ENCODE data around the gene RTP3.

RTP3 gene

DNA sequence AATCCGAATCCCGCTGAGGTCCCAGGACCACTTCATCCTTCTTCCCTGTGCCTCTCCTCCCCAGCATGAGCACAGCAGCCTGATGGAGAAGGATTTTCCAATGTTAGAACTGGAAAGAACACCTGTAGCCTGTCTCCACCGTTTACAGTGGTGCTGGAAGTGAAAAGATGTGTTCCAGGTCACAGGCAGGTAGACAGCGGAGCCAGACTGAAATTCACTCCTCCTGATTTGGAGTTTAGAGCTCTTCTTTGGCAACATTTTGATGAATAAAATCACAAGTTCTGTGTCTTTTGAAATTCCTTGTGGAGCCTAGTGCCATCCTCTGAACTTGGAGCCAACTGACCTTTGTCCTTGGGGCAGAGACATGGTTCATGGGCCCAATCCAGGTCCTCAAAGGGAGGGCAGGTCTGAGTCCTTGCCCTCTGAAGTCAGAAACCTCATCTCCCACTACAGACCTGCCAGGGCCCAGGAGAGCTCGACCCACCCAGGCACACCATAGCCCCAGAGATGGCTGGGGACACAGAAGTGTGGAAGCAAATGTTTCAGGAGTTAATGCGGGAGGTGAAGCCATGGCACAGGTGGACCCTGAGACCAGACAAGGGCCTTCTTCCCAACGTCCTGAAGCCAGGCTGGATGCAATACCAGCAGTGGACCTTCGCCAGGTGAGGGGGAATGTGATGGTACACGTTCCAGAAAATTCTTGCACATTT lies at the start of gene RTP3:
Gene RTP3, plus strand, starts transcription at position 421 of the 710 bp plus-strand sequence. Its CDS starts 87 bp downstream, at position 508.
- no peak within 1 kb of the TSS for H3K4me3 ChIP-seq (ENCODE audit: low read length in 2 of 2)
- H3K36me3 ChIP-seq (ENCODE audit: control insufficient read depth in 2 of 2, insufficient read depth in 2 of 2, low read length in 2 of 2), result no peaks in the 10 kb centered on the region
- H3K27me3 ChIP-seq (ENCODE audit: control insufficient read depth in 1 of 2, insufficient read depth in 2 of 2, low read length in 2 of 2), result no peaks in the 10 kb centered on the region
- H3K27ac ChIP-seq (ENCODE audit: low read length), result no peak within 1 kb of the TSS
- H3K4me1 ChIP-seq (ENCODE audit: control insufficient read depth, insufficient read depth, low read length), result peaks cover 2% of the 10 kb centered on the region
- no peak within 1 kb of the TSS for H3K9ac ChIP-seq (ENCODE audit: low read length in 2 of 2)
- H3K9me3 ChIP-seq (ENCODE audit: control insufficient read depth in 2 of 2, low read length in 2 of 2), result no peaks in the 10 kb centered on the region

DNA sequence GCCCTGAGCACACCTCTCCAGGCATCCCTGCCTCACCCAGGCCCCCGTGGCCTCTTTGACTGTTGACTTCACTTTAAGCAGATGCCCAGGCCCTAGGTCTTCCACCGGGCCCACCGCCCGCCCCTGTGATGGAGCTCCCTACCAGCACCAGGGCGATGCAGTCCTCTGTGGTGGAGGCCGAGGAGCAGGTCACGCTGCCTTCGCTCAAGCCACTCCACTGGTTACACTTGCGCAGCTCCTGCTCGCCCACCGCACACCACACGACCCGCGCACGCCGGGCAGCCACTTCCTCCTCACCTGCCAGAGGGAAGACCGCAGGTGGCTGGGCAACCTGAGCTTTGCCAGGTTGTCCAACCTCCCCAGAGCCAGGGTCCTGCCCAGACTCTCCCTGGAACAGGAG lies 49.1 kb upstream of the RTP3 start:
- Histone ChIP-seq H3K9ac (ENCODE audit: low read length in 2 of 2) (no peak overlapping the region), H3K36me3 (ENCODE audit: control insufficient read depth in 2 of 2, insufficient read depth in 2 of 2, low read length in 2 of 2) (no peaks in the 10 kb centered on the region)

DNA sequence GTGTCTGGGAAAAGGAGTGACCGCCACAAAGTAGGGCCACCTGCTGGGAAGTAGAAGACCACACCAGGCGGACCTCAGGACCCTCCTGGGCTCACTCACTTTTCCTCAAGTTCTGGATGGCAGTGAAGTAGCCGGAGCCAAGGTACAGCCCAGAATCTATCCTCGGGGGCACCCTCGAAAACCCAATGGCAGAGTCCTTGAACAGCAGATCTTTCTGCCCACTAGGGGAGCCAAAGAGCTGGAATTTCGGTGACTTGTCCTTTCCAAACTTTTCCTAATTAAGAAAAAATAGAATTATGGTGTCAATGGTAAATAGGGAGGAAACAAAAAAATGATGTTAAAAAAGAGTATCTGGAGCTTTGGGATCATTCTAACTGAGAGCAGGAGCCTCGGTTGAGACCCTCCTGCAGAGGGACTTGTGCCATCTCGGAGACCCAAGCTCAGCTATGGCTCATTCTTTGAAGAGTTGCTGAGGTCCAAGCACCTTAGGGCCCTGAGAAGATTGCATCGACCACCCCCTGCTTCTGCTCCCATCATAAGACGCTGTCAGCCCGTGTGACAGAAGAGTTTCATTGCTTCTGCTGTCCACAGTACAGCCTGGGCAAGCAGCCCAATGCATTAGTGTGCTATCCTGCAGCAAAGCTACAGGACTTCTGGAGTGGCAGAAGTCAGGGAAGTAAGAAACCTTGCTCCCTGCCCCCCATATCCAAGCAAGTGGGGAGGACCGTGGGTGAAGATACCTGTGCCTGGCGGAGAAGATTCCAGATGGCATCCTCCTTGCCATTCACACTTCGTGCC lies 47.8 kb upstream of the RTP3 start:
- Histone ChIP-seq H3K4me1 (ENCODE audit: control insufficient read depth, insufficient read depth, low read length) (no peaks in the 10 kb centered on the region), H3K9me3 (ENCODE audit: control insufficient read depth in 2 of 2, low read length in 2 of 2) (no peaks in the 10 kb centered on the region), H3K36me3 (ENCODE audit: control insufficient read depth in 2 of 2, insufficient read depth in 2 of 2, low read length in 2 of 2) (no peaks in the 10 kb centered on the region), H3K27ac (ENCODE audit: low read length) (no peak overlapping the region), H3K4me3 (ENCODE audit: low read length in 2 of 2) (no peak overlapping the region), H3K27me3 (ENCODE audit: control insufficient read depth in 1 of 2, insufficient read depth in 2 of 2, low read length in 2 of 2) (peaks cover 0 to 6% of the 10 kb centered on the region in 2 donors), H3K9ac (ENCODE audit: low read length in 2 of 2) (no peak overlapping the region)

More for the DNA sequence above, 49.1 kb upstream of the RTP3 start:
- H3K27ac ChIP-seq (ENCODE audit: low read length), result no peak overlapping the region
- H3K27me3 ChIP-seq (ENCODE audit: control insufficient read depth in 1 of 2, insufficient read depth in 2 of 2, low read length in 2 of 2), result peaks cover 0 to 6% of the 10 kb centered on the region in 2 donors
- H3K4me3 ChIP-seq (ENCODE audit: low read length in 2 of 2), result no peak overlapping the region
- H3K9me3 ChIP-seq (ENCODE audit: control insufficient read depth in 2 of 2, low read length in 2 of 2), result no peaks in the 10 kb centered on the region
- no peaks in the 10 kb centered on the region for H3K4me1 ChIP-seq (ENCODE audit: control insufficient read depth, insufficient read depth, low read length)

DNA sequence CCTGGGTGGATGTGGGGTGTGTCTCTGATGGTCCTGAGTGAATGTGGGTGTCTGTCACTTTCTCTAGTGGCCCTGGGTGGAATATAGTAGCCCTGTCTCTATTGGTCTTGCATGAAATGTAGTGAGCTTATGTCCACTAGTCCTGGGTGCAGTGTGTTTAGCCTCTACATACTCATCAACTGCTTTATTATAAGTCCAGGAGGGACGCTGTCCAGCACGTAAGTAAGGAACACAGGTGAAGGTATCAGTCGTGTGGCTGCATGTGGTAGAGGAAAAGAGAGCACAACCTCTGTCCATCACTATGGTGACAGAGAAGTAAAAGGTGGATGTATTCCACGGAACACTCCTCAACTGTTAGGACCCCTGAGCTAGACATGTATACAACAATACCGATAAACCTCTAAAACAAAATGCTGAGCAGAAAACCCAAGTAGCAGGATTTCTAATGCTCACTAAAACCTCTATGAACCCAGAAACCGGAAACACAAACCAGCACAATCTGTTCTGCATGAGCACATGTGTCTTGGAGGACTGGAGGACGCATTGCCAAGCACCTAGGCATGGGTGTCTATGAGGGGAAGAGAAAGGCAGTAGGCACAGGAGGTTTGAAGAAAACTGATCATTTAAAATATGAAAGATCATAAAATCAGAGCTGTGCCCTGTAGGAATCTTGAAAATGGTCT lies 44.1 kb upstream of the RTP3 start:
- no peaks in the 10 kb centered on the region for H3K4me1 ChIP-seq (ENCODE audit: control insufficient read depth, insufficient read depth, low read length)
- H3K36me3 ChIP-seq (ENCODE audit: control insufficient read depth in 2 of 2, insufficient read depth in 2 of 2, low read length in 2 of 2), result no peaks in the 10 kb centered on the region
- H3K9ac ChIP-seq (ENCODE audit: low read length in 2 of 2), result no peak overlapping the region
- no peak overlapping the region for H3K27ac ChIP-seq (ENCODE audit: low read length)
- no peaks in the 10 kb centered on the region for H3K9me3 ChIP-seq (ENCODE audit: control insufficient read depth in 2 of 2, low read length in 2 of 2)
- peaks cover 0 to 6% of the 10 kb centered on the region in 2 donors for H3K27me3 ChIP-seq (ENCODE audit: control insufficient read depth in 1 of 2, insufficient read depth in 2 of 2, low read length in 2 of 2)
- H3K4me3 ChIP-seq (ENCODE audit: low read length in 2 of 2), result no peak overlapping the region

DNA sequence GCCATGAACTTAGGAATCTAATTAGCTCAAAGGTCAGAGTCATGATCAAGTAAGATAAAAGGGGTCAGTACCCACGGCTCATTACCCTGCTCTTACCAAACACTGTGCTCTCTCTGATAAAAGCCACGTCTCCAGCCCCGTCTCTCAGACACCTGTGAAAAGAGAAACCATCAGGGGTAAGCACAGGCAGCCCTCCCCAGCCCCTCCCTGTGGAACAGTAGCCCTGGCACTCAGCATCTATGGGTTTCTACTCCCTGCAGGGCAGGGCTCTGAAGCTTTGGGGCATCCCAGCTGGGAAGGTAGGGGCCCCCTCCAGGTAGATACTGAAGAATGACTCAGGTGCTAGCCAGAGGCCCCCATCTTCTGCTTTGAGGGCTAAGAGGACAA lies 43.6 kb upstream of the RTP3 start:
- Histone ChIP-seq H3K36me3 (ENCODE audit: control insufficient read depth in 2 of 2, insufficient read depth in 2 of 2, low read length in 2 of 2) (no peaks in the 10 kb centered on the region), H3K4me1 (ENCODE audit: control insufficient read depth, insufficient read depth, low read length) (no peaks in the 10 kb centered on the region), H3K27ac (ENCODE audit: low read length) (no peak overlapping the region), H3K27me3 (ENCODE audit: control insufficient read depth in 1 of 2, insufficient read depth in 2 of 2, low read length in 2 of 2) (peaks cover 0 to 6% of the 10 kb centered on the region in 2 donors), H3K9me3 (ENCODE audit: control insufficient read depth in 2 of 2, low read length in 2 of 2) (no peaks in the 10 kb centered on the region), H3K9ac (ENCODE audit: low read length in 2 of 2) (no peak overlapping the region), H3K4me3 (ENCODE audit: low read length in 2 of 2) (no peak overlapping the region)

DNA sequence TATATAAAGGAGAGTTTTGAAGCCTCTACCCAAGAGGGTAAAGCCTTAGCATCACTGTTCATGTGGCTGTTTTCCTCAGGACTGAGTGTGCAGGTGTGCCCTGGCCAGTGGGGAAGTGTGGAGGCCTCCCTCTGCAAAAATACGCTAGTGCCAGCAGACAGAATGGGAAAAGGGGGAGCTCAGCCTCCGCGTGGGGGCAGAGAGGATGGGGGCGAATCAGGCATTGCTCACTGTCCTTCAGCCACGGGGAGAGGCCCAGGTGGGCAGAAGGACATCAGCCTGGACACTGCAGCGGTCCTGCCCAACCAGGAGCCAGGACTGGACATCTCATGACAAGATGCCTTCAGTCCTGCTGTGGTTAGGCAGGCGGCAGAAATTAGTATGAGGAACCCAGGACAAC lies 43.2 kb upstream of the RTP3 start:
- Histone ChIP-seq H3K9ac (ENCODE audit: low read length in 2 of 2) (no peak overlapping the region), H3K27ac (ENCODE audit: low read length) (no peak overlapping the region), H3K9me3 (ENCODE audit: control insufficient read depth in 2 of 2, low read length in 2 of 2) (no peaks in the 10 kb centered on the region), H3K36me3 (ENCODE audit: control insufficient read depth in 2 of 2, insufficient read depth in 2 of 2, low read length in 2 of 2) (no peaks in the 10 kb centered on the region), H3K4me3 (ENCODE audit: low read length in 2 of 2) (no peak overlapping the region), H3K27me3 (ENCODE audit: control insufficient read depth in 1 of 2, insufficient read depth in 2 of 2, low read length in 2 of 2) (peaks cover 0 to 6% of the 10 kb centered on the region in 2 donors), H3K4me1 (ENCODE audit: control insufficient read depth, insufficient read depth, low read length) (no peaks in the 10 kb centered on the region)

DNA sequence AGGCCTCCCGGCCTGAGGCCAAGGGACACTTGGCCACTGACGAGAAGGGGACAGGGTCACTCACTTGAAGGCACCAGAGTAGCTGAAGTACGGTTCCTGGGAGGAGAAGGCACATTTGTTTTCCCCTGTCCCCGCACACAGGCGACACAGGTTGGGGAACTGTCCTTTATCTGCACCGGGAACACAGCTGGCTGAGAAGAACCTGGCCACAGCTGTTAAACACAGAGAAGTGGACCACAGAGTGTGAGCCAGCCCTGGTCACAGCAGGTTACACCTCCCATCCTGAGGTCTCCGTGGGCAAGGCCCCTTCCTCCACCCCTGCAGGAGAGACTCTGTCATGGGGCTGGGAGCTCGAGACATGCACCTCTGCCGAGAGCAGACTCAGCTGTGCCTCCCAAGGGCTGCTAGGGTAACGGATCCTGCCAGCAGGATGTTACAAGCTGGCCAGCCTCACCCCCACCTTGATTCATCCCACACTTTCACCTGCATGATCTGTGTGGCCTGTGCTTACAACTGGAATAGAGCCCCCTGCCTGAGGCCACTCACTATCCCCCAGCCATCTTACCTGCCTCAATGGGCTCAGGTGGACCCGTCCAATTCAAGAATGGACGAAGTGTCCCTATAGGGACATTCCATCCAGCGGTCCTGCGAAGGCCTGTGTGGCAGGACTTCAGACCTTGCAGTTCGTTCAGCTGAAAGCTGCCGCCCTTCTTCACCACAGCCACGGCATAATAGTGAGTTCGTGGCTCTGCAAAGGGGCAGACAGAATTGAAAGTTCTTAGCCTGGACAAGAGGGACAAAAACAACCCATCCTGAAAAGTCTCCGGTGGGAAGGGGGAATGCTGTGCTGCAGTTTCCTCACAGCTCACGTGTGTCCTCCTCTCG lies 42.3 kb upstream of the RTP3 start:
- H3K4me1 ChIP-seq (ENCODE audit: control insufficient read depth, insufficient read depth, low read length), result no peaks in the 10 kb centered on the region
- H3K27me3 ChIP-seq (ENCODE audit: control insufficient read depth in 1 of 2, insufficient read depth in 2 of 2, low read length in 2 of 2), result no peaks in the 10 kb centered on the region
- H3K9ac ChIP-seq (ENCODE audit: low read length in 2 of 2), result no peak overlapping the region
- no peak overlapping the region for H3K4me3 ChIP-seq (ENCODE audit: low read length in 2 of 2)
- no peak overlapping the region for H3K27ac ChIP-seq (ENCODE audit: low read length)
- H3K36me3 ChIP-seq (ENCODE audit: control insufficient read depth in 2 of 2, insufficient read depth in 2 of 2, low read length in 2 of 2), result no peaks in the 10 kb centered on the region
- peaks cover 0 to under 1% of the 10 kb centered on the region in 2 donors for H3K9me3 ChIP-seq (ENCODE audit: control insufficient read depth in 2 of 2, low read length in 2 of 2)

DNA sequence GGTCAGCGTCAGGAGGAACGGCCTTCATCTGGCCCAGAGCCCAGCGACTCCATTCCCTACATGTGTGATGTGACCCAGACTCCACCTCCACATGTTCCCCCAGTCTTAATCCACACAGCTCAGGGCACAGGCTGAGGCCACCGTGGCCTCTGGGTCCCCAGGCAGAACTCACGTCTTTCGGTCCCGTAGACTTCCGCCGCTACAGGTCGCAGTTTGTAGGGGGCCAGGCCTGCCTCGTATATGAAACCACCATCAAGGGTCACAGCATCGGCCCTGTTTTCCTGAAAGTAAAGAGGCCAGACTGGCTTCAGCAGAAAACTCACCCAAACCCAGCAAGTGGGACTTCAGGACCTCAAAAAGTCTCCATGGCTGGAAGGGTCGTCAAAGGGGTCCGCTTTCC lies 41.7 kb upstream of the RTP3 start:
- no peaks in the 10 kb centered on the region for H3K36me3 ChIP-seq (ENCODE audit: control insufficient read depth in 2 of 2, insufficient read depth in 2 of 2, low read length in 2 of 2)
- H3K4me1 ChIP-seq (ENCODE audit: control insufficient read depth, insufficient read depth, low read length), result no peaks in the 10 kb centered on the region
- H3K4me3 ChIP-seq (ENCODE audit: low read length in 2 of 2), result no peak overlapping the region
- H3K27ac ChIP-seq (ENCODE audit: low read length), result no peak overlapping the region
- H3K27me3 ChIP-seq (ENCODE audit: control insufficient read depth in 1 of 2, insufficient read depth in 2 of 2, low read length in 2 of 2), result no peaks in the 10 kb centered on the region
- H3K9ac ChIP-seq (ENCODE audit: low read length in 2 of 2), result no peak overlapping the region
- H3K9me3 ChIP-seq (ENCODE audit: control insufficient read depth in 2 of 2, low read length in 2 of 2), result peaks cover 0 to 2% of the 10 kb centered on the region in 2 donors

DNA sequence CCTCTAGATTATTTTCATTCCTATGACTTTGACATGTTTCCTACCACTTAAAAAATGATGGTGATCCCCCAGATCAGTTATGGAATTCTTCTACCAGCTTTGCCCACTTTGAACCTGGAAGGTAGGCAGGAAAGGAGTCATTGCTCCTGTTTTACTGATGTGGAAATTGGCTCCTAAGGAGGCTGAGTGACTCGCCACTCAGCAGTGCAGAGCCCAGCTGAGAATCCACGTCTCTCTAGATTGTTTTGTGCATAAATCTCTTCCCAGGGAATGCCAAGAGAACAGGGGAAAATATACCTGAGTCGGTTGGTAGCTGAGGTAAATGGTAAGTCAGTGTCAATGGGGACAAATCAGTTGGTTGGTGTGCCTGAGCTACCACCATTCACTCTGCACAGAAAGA lies 37.7 kb upstream of the RTP3 start:
- H3K9ac ChIP-seq (ENCODE audit: low read length in 2 of 2), result no peak overlapping the region
- peaks cover 15 to 21% of the 10 kb centered on the region in 2 donors for H3K27me3 ChIP-seq (ENCODE audit: control insufficient read depth in 1 of 2, insufficient read depth in 2 of 2, low read length in 2 of 2)
- no peaks in the 10 kb centered on the region for H3K36me3 ChIP-seq (ENCODE audit: control insufficient read depth in 2 of 2, insufficient read depth in 2 of 2, low read length in 2 of 2)
- H3K4me3 ChIP-seq (ENCODE audit: low read length in 2 of 2), result no peak overlapping the region
- H3K27ac ChIP-seq (ENCODE audit: low read length), result no peak overlapping the region
- H3K4me1 ChIP-seq (ENCODE audit: control insufficient read depth, insufficient read depth, low read length), result peaks cover 2% of the 10 kb centered on the region
- peaks cover 0 to 2% of the 10 kb centered on the region in 2 donors for H3K9me3 ChIP-seq (ENCODE audit: control insufficient read depth in 2 of 2, low read length in 2 of 2)

DNA sequence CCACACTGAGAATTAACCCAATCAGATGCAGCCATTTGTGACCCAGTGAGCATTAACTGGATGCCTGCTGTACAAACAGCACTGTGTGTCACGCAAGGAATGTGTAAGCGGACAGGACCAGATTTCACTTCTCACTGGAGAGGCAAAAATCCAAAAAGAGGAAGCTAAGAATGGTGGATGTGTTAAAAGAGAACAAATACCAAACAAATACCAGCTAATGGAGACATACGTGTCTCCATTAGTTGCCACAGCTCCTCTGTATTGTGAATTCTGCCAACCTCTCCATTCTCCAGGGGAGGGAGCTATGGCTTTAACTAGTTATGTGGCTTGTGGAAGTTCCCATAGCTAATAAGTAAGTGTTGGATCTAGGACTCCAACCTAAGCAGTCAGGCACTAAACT lies 35.7 kb upstream of the RTP3 start:
- H3K9me3 ChIP-seq (ENCODE audit: control insufficient read depth in 2 of 2, low read length in 2 of 2), result peaks cover 0 to 2% of the 10 kb centered on the region in 2 donors
- peaks cover 2% of the 10 kb centered on the region for H3K4me1 ChIP-seq (ENCODE audit: control insufficient read depth, insufficient read depth, low read length)
- no peak overlapping the region for H3K27ac ChIP-seq (ENCODE audit: low read length)

More for the DNA sequence above, 35.7 kb upstream of the RTP3 start:
- no peaks in the 10 kb centered on the region for H3K36me3 ChIP-seq (ENCODE audit: control insufficient read depth in 2 of 2, insufficient read depth in 2 of 2, low read length in 2 of 2)
- peaks cover 18 to 21% of the 10 kb centered on the region in 2 donors for H3K27me3 ChIP-seq (ENCODE audit: control insufficient read depth in 1 of 2, insufficient read depth in 2 of 2, low read length in 2 of 2)
- no peak overlapping the region for H3K9ac ChIP-seq (ENCODE audit: low read length in 2 of 2)
- H3K4me3 ChIP-seq (ENCODE audit: low read length in 2 of 2), result no peak overlapping the region

All from stomach smooth muscle (tissue), 2 donors.